ENCODE results near the gene BCAS3.

Gene BCAS3

GRCh38 chr17:61307905-61308886 is 630.5 kb downstream of the BCAS3 start:
- no peak for DNase-seq

GRCh38 chr17:61309362-61310256 is 632.0 kb downstream of the BCAS3 start:
- no peak for DNase-seq

GRCh38 chr17:61310590-61310989 is 632.9 kb downstream of the BCAS3 start:
- no peak for DNase-seq

- DNase-seq, result no peak
Observed at GRCh38 chr17:61312406-61313295, 635.0 kb downstream of the BCAS3 start.

- no peak for DNase-seq
Observed at GRCh38 chr17:61313461-61314326, 636.0 kb downstream of the BCAS3 start.

- DNase-seq, result no peak
Observed at GRCh38 chr17:61314368-61315078, 636.9 kb downstream of the BCAS3 start.

- DNase-seq, result no peak
Observed at GRCh38 chr17:61316633-61317032, 639.0 kb downstream of the BCAS3 start.

GRCh38 chr17:61317779-61318178 is 640.1 kb downstream of the BCAS3 start:
- no peak for DNase-seq

GRCh38 chr17:61318684-61319098 is 641.0 kb downstream of the BCAS3 start:
- DNase-seq, result no peak

- no peak for DNase-seq
Observed at GRCh38 chr17:61321344-61321743, 643.7 kb downstream of the BCAS3 start.

- DNase-seq, result no peak
Observed at GRCh38 chr17:61322325-61323002, 644.8 kb downstream of the BCAS3 start.

- no peak for DNase-seq
Observed at GRCh38 chr17:61323003-61323908, 645.6 kb downstream of the BCAS3 start.

GRCh38 chr17:61323909-61324868 is 646.5 kb downstream of the BCAS3 start:
- DNase-seq, result no peak

GRCh38 chr17:61324950-61325349 is 647.3 kb downstream of the BCAS3 start:
- no peak for DNase-seq

- DNase-seq, result no peak
Observed at GRCh38 chr17:61325382-61326073, 647.9 kb downstream of the BCAS3 start.

GRCh38 chr17:61326330-61326729 is 648.7 kb downstream of the BCAS3 start:
- no peak for DNase-seq

- DNase-seq, result no peak
Observed at GRCh38 chr17:61328351-61328750, 650.7 kb downstream of the BCAS3 start.
